ENCODE measurements around the gene ZNF385B. TPM values are rescaled to one million over a fixed set of nuclear protein-coding genes. Genes with fewer than 3 reads are reported as not detected.

Gene ZNF385B
- total RNA-seq, 1 experiment from 2014 or later = 0.77 TPM

- H3K27me3 ChIP-seq (replicated peaks; ENCODE audit: control insufficient read depth, insufficient read depth, low read length) = no peaks in the 10 kb centered on the region
- Mint-ChIP-seq H3K36me3 (ENCODE audit: insufficient read depth, unreplicated experiment) (no peaks in the 10 kb centered on the region), H3K4me3 (ENCODE audit: unreplicated experiment) (no peak overlapping the region), H3K27me3 (ENCODE audit: insufficient read depth, unreplicated experiment) (peaks cover 14% of the 10 kb centered on the region), H3K9me3 (ENCODE audit: unreplicated experiment) (peaks cover 3% of the 10 kb centered on the region), H3K27ac (ENCODE audit: unreplicated experiment) (no peak overlapping the region), H3K4me1 (ENCODE audit: low read depth, unreplicated experiment) (no peaks in the 10 kb centered on the region)
- H3K4me1 ChIP-seq = no peaks in the 10 kb centered on the region
- intact Hi-C loops (cut with micrococcal nuclease; ENCODE audit: unreplicated experiment) = no loop called here
- POLR2A ChIA-PET = no interaction called here
- TF ChIP-seq CTCF (IDR thresholded peaks at IDR 0.05; ENCODE audit: insufficient read depth in 1 of 2, low read depth in 1 of 2, low read length in 1 of 2, severe bottlenecking in 1 of 2, unreplicated experiment in 1 of 2) = no peak
- no peaks in the 10 kb centered on the region for H3K9me3 ChIP-seq
- CTCF ChIA-PET = no interaction called here
- no peaks in the 10 kb centered on the region for H3K36me3 ChIP-seq (ENCODE audit: control insufficient read depth, insufficient read depth, low read length)
- no peak for DNase-seq
- no peak overlapping the region for H3K4me3 ChIP-seq (ENCODE audit: low read depth, low read length)
- BruUV-seq (replicated peaks) = no TSS peak
These were observed 457.8 kb downstream of the ZNF385B start for GRCh38 chr2:179403624-179404023.

GRCh38 chr2:179393481-179393880, 467.9 kb downstream of the ZNF385B start:
- intact Hi-C loops (cut with micrococcal nuclease; ENCODE audit: unreplicated experiment) = no loop called here
- Mint-ChIP-seq H3K27me3 (ENCODE audit: insufficient read depth, unreplicated experiment) (peaks cover 3% of the 10 kb centered on the region), H3K9me3 (ENCODE audit: unreplicated experiment) (peaks cover 15% of the 10 kb centered on the region), H3K36me3 (ENCODE audit: insufficient read depth, unreplicated experiment) (no peaks in the 10 kb centered on the region), H3K27ac (ENCODE audit: unreplicated experiment) (no peak overlapping the region), H3K4me1 (ENCODE audit: low read depth, unreplicated experiment) (no peaks in the 10 kb centered on the region), H3K4me3 (ENCODE audit: unreplicated experiment) (no peak overlapping the region)
- DNase-seq = no peak
- Histone ChIP-seq H3K4me3 (ENCODE audit: low read depth, low read length) (no peak overlapping the region), H3K27me3 (replicated peaks; ENCODE audit: control insufficient read depth, insufficient read depth, low read length) (no peaks in the 10 kb centered on the region), H3K4me1 (no peaks in the 10 kb centered on the region), H3K9me3 (no peaks in the 10 kb centered on the region; the same call in 1 of the 2 replicates), H3K36me3 (ENCODE audit: control insufficient read depth, insufficient read depth, low read length) (no peaks in the 10 kb centered on the region)
- POLR2A ChIA-PET = no interaction called here
- CTCF ChIA-PET = no interaction called here
- BruUV-seq (replicated peaks) = no TSS peak
- TF ChIP-seq CTCF (IDR thresholded peaks at IDR 0.05; ENCODE audit: insufficient read depth in 1 of 2, low read depth in 1 of 2, low read length in 1 of 2, severe bottlenecking in 1 of 2, unreplicated experiment in 1 of 2) = no peak

Small RNA genes within 50 kb of the gene (microRNA-seq; reads per million reads assigned to microRNA genes)
- gene MIR1258 = not detected

Other genes with a start within 250 kb of the ZNF385B start
- 20.3 and 20.5 TPM in 2 replicates for gene CWC22, start 145.7 kb upstream of the ZNF385B start, total RNA-seq (2022)

Data from Caco-2 (cell line).